Hepatocyte (in vitro differentiated cells): Measurements from ENCODE around the gene C12orf75.

Source experiments
- CTCF ChIP-seq: fragments of 200-600 bp; sonication (generic); IDR thresholded peaks from 2 replicates; pipeline ENCODE4 v1.5.1; 2016; ENCODE audit warnings: antibody characterized with exemption, mild to moderate bottlenecking; ENCODE audit not compliant: poor library complexity
- EZH2 ChIP-seq: fragments of 200-600 bp; sonication (generic); IDR thresholded peaks from 2 replicates; pipeline ENCODE4 v1.6.1; 2016; ENCODE audit warnings: antibody characterized with exemption, mild to moderate bottlenecking, borderline replicate concordance
- EZH2phosphoT487 ChIP-seq: fragments of 200-600 bp; sonication (generic); IDR thresholded peaks from one replicate; pipeline ENCODE4 v1.6.1; 2018; ENCODE audit warnings: antibody characterized with exemption, mild to moderate bottlenecking, low read depth, moderate library complexity; ENCODE audit not compliant: unreplicated experiment, severe bottlenecking

- TF ChIP-seq CTCF (no peak), EZH2 (no peak), EZH2phosphoT487 (no peak)
Observed at GRCh38 chr12:105316931-105317852, 13.3 kb upstream of the C12orf75 start.
